ENCODE results near the gene ZNF281. TPM values are rescaled to one million over a fixed set of nuclear protein-coding genes. Genes with fewer than 3 reads are reported as not detected.

The ZNF281 gene
- total RNA-seq, 1 donor from 2014 or later: 36.5 TPM

DNA sequence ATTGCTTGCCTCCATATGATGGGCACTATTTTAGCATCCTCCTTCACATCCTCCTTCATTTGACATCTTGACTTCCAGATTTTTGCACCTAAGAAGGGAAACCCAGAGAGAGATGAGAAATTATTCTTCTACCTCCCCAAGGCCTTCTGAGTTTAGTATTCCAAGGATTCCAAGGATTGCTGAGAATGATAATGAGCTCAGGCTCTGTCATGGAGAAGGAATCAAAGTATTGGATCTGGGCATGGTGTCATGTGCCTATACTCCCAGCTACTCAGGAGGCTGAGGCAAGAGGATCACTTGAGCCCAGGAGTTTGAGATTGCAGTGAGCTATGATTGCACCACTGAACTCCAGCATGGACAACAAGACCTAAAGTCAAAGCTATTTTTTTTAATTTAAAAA is 26.6 kb upstream of the ZNF281 start:
- Mint-ChIP-seq H3K36me3 (ENCODE audit: low read depth) (no peaks in the 10 kb centered on the region), H3K4me1 (no peaks in the 10 kb centered on the region), H3K27me3 (ENCODE audit: low read depth) (no peaks in the 10 kb centered on the region)

DNA sequence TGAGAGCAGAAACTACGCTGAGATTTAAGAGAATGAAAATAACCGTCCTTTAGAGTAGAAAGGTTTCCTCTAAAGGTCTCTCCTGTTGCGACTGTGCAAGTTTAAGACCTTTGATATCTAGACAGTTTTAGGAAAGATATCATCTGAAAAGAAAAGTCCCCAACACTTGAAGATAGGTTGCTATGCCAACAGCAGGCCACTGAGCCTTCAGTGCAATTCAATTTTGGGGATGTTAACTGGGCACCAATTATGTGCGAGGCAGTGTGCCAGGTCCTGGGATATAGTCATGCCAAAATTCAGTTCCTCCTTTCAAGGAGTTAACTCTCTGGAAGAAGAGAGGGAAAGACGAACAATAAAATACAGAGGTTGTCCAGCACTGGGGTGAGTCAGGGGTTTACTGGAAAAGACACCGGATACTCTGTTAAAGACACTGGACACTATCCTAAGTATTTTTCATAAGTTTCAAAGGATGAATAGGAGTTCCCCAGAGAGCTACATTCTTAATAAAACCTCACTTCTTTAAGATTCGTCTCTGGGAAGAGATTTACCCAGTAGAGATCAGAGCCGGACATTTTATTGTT is 25.5 kb upstream of the ZNF281 start:
- Mint-ChIP-seq H3K9me3 (no peaks in the 10 kb centered on the region), H3K4me1 (no peaks in the 10 kb centered on the region), H3K36me3 (ENCODE audit: low read depth) (no peaks in the 10 kb centered on the region), H3K27ac (ENCODE audit: unreplicated experiment) (peak overlapping the region; percentile 41), H3K27me3 (ENCODE audit: low read depth) (no peaks in the 10 kb centered on the region), H3K4me3 (no peak overlapping the region)
- no peak for DNase-seq (ENCODE audit: low read depth, low spot score)
- TF ChIP-seq, protein P1, sequence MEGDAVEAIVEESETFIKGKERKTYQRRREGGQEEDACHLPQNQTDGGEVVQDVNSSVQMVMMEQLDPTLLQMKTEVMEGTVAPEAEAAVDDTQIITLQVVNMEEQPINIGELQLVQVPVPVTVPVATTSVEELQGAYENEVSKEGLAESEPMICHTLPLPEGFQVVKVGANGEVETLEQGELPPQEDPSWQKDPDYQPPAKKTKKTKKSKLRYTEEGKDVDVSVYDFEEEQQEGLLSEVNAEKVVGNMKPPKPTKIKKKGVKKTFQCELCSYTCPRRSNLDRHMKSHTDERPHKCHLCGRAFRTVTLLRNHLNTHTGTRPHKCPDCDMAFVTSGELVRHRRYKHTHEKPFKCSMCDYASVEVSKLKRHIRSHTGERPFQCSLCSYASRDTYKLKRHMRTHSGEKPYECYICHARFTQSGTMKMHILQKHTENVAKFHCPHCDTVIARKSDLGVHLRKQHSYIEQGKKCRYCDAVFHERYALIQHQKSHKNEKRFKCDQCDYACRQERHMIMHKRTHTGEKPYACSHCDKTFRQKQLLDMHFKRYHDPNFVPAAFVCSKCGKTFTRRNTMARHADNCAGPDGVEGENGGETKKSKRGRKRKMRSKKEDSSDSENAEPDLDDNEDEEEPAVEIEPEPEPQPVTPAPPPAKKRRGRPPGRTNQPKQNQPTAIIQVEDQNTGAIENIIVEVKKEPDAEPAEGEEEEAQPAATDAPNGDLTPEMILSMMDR (conservative IDR thresholded peaks at IDR 0.05): no peak

More for the DNA sequence above, 26.6 kb upstream of the ZNF281 start:
- TF ChIP-seq, protein P1 (conservative IDR thresholded peaks at IDR 0.05): no peak
- no peak overlapping the region for H3K4me3 Mint-ChIP-seq
- no peak overlapping the region for H3K27ac Mint-ChIP-seq (ENCODE audit: unreplicated experiment)
- DNase-seq (ENCODE audit: low read depth, low spot score): no peak
- no peaks in the 10 kb centered on the region for H3K9me3 Mint-ChIP-seq

GRCh38 chr1:200433586-200433985 is 23.8 kb upstream of the ZNF281 start:
- TF ChIP-seq, protein P1 (conservative IDR thresholded peaks at IDR 0.05): no peak

DNA sequence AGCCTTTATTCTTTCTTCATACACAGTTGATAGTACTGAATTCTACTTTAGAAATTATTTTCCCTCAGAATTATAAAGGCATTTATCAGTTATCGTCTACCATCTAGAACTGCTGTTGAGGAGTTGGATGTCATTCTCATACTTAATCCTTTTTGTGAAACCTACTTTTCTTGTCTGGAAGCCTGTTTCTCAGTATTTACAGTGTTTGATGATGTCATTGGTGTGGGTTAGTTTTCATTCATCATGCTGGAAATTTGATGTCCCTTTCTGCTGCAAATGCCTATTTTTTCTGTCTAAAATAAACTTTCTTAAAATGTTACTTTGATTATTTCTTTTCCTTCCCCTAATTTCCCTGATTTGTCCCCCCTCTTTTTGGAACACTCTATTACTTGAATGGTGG is 22.8 kb upstream of the ZNF281 start:
- no peak overlapping the region for H3K27ac Mint-ChIP-seq (ENCODE audit: unreplicated experiment)
- no peaks in the 10 kb centered on the region for H3K36me3 Mint-ChIP-seq (ENCODE audit: low read depth)
- no peak for DNase-seq (ENCODE audit: low read depth, low spot score)
- no peaks in the 10 kb centered on the region for H3K9me3 Mint-ChIP-seq
- H3K4me1 Mint-ChIP-seq: no peaks in the 10 kb centered on the region
- H3K27me3 Mint-ChIP-seq (ENCODE audit: low read depth): no peaks in the 10 kb centered on the region
- TF ChIP-seq, protein P1 (conservative IDR thresholded peaks at IDR 0.05): no peak
- H3K4me3 Mint-ChIP-seq: no peak overlapping the region

More at GRCh38 chr1:200433586-200433985, 23.8 kb upstream of the ZNF281 start:
- Mint-ChIP-seq H3K27ac (ENCODE audit: unreplicated experiment) (no peak overlapping the region), H3K36me3 (ENCODE audit: low read depth) (no peaks in the 10 kb centered on the region), H3K27me3 (ENCODE audit: low read depth) (no peaks in the 10 kb centered on the region), H3K4me1 (no peaks in the 10 kb centered on the region), H3K4me3 (no peak overlapping the region), H3K9me3 (no peaks in the 10 kb centered on the region)
- DNase-seq (ENCODE audit: low read depth, low spot score): no peak

DNA sequence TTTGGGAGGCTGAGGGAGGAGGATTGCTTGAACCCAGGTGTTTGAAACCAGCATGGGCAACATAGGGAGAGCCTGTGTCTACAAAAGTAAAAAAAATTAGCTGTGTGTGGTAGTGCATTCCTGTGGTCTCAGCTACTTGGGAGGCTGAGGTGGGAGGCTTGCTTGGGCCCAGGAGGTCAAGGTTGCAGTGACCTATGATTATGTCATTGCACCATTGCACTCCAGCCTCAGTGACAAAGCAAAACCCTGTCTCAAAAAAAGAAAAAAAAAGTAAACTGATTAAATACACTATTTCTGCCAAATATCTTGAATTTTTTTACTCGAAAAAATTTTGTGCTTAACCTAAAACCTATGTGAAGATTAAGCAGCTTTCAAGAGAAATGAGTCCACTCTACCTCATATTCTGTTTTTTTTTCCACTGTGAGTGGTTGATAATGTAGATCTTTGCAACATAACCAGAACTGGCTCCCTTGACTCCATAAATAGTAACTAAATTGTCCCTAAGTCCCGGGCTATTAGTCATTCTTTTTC is 19.4 kb upstream of the ZNF281 start:
- H3K4me3 Mint-ChIP-seq: no peak overlapping the region
- no peaks in the 10 kb centered on the region for H3K4me1 Mint-ChIP-seq
- TF ChIP-seq, protein P1 (conservative IDR thresholded peaks at IDR 0.05): no peak
- no peaks in the 10 kb centered on the region for H3K27me3 Mint-ChIP-seq (ENCODE audit: low read depth)
- peaks cover 3% of the 10 kb centered on the region for H3K9me3 Mint-ChIP-seq
- no peaks in the 10 kb centered on the region for H3K36me3 Mint-ChIP-seq (ENCODE audit: low read depth)
- no peak overlapping the region for H3K27ac Mint-ChIP-seq (ENCODE audit: unreplicated experiment)
- DNase-seq (ENCODE audit: low read depth, low spot score): no peak
